Subcutaneous abdominal adipose tissue (tissue), 5 donors: Measurements from ENCODE around the gene POLK.
"Not testable (repeated sequence)": the region's sequence is repeated elsewhere in the genome, so short reads cannot be mapped to it uniquely, and the experiment has no call there.

ENCODE experiments used
- H3K27ac ChIP-seq: one replicate; pipeline ENCODE4 v1.7.0; 2013; ENCODE audit warnings: low read depth, mild to moderate bottlenecking, inconsistent platforms, low read length, moderate library complexity
- H3K27me3 ChIP-seq, 5 donors: one replicate each; pipeline ENCODE4 v1.7.0; 2013; ENCODE audit warnings: low read length in 5 of 5, inconsistent platforms in 1 of 5; ENCODE audit not compliant: control insufficient read depth in 5 of 5, insufficient read depth in 4 of 5
- H3K36me3 ChIP-seq, 5 donors: one replicate each; pipeline ENCODE4 v1.7.0; 2013; ENCODE audit warnings: low read length in 5 of 5; ENCODE audit not compliant: control insufficient read depth in 5 of 5, insufficient read depth in 5 of 5
- H3K4me1 ChIP-seq, 5 donors: one replicate each; pipeline ENCODE4 v1.7.0; 2013; ENCODE audit warnings: low read length in 5 of 5, mild to moderate bottlenecking in 3 of 5, moderate library complexity in 1 of 5; ENCODE audit not compliant: control insufficient read depth in 5 of 5, insufficient read depth in 5 of 5
- H3K4me3 ChIP-seq, 5 donors: one replicate each; pipeline ENCODE4 v1.7.0; 2013; ENCODE audit warnings: low read length in 5 of 5, low read depth in 1 of 5
- H3K9ac ChIP-seq, 5 donors: one replicate each; pipeline ENCODE4 v1.7.0; 2013; ENCODE audit warnings: low read length in 5 of 5, mild to moderate bottlenecking in 4 of 5, moderate library complexity in 3 of 5
- H3K9me3 ChIP-seq, 5 donors: one replicate each; pipeline ENCODE4 v1.7.0; 2013; ENCODE audit warnings: low read length in 5 of 5; ENCODE audit not compliant: control insufficient read depth in 5 of 5
- donor health status: healthy.
- donor health status: healthy.
- donor health status: healthy.
- donor health status: healthy.
- donor health status: healthy.

Gene POLK

GRCh38 chr5:75522025-75522424 lies 10.3 kb downstream of the POLK start:
- no peak overlapping the region for H3K4me3 ChIP-seq
- peaks cover 0 to 14% (median 12%) of the 10 kb centered on the region in 5 donors for H3K9me3 ChIP-seq
- H3K9ac ChIP-seq, result no peak overlapping the region
- no peaks in the 10 kb centered on the region for H3K27me3 ChIP-seq
- H3K4me1 ChIP-seq, result peaks cover 0 to 4% (median 0%) of the 10 kb centered on the region in 5 donors
- H3K27ac ChIP-seq, result no peak overlapping the region
- H3K36me3 ChIP-seq, result peaks cover 0 to 8% (median 0%) of the 10 kb centered on the region in 5 donors

- Histone ChIP-seq H3K36me3 (peaks cover 0 to 8% (median 0%) of the 10 kb centered on the region in 5 donors), H3K9me3 (peaks cover 0 to 14% (median 12%) of the 10 kb centered on the region in 5 donors), H3K9ac (no peak overlapping the region), H3K4me1 (peaks cover 0 to 4% (median 0%) of the 10 kb centered on the region in 5 donors), H3K4me3 (no peak overlapping the region), H3K27ac (no peak overlapping the region), H3K27me3 (no peaks in the 10 kb centered on the region)
Measured at GRCh38 chr5:75522542-75522941, 10.9 kb downstream of the POLK start.

- H3K4me3 ChIP-seq, result no peak overlapping the region
- H3K9ac ChIP-seq, result no peak overlapping the region
- H3K27ac ChIP-seq, result no peak overlapping the region
- no peaks in the 10 kb centered on the region for H3K27me3 ChIP-seq
- peaks cover 0 to 4% (median 0%) of the 10 kb centered on the region in 5 donors for H3K4me1 ChIP-seq
- peaks cover 0 to 8% (median 0%) of the 10 kb centered on the region in 5 donors for H3K36me3 ChIP-seq
- H3K9me3 ChIP-seq, result peaks cover 0 to 14% (median 12%) of the 10 kb centered on the region in 5 donors
Measured at GRCh38 chr5:75523275-75523674, 11.6 kb downstream of the POLK start.

GRCh38 chr5:75524071-75524470 lies 12.4 kb downstream of the POLK start:
- Histone ChIP-seq H3K27me3 (no peaks in the 10 kb centered on the region), H3K4me1 (peaks cover 0 to 4% (median 0%) of the 10 kb centered on the region in 5 donors), H3K27ac (no peak overlapping the region), H3K36me3 (peaks cover 0 to 8% (median 0%) of the 10 kb centered on the region in 5 donors), H3K9ac (peak overlapping the region in 1 of 5 donors; percentile 20), H3K9me3 (peaks cover 0 to 14% (median 12%) of the 10 kb centered on the region in 5 donors), H3K4me3 (no peak overlapping the region)

- no peak overlapping the region for H3K4me3 ChIP-seq
- H3K9ac ChIP-seq, result no peak overlapping the region
- no peak overlapping the region for H3K27ac ChIP-seq
- H3K27me3 ChIP-seq, result no peaks in the 10 kb centered on the region
- H3K4me1 ChIP-seq, result peaks cover 0 to 4% (median 0%) of the 10 kb centered on the region in 5 donors
- H3K36me3 ChIP-seq, result peaks cover 0 to 8% (median 0%) of the 10 kb centered on the region in 5 donors
- H3K9me3 ChIP-seq, result peaks cover 0 to 14% (median 12%) of the 10 kb centered on the region in 5 donors
Measured at GRCh38 chr5:75524591-75524990, 12.9 kb downstream of the POLK start.

- no peaks in the 10 kb centered on the region for H3K27me3 ChIP-seq
Measured at GRCh38 chr5:75525344-75525743, 13.7 kb downstream of the POLK start.

GRCh38 chr5:75526070-75526469 lies 14.4 kb downstream of the POLK start:
- Histone ChIP-seq H3K9ac (no peak overlapping the region), H3K9me3 (peaks cover 0 to 6% (median 5%) of the 10 kb centered on the region in 5 donors), H3K36me3 (peaks cover 0 to under 1% (median 0%) of the 10 kb centered on the region in 5 donors), H3K27me3 (no peaks in the 10 kb centered on the region), H3K4me3 (no peak overlapping the region), H3K4me1 (peaks cover 0 to 4% (median 0%) of the 10 kb centered on the region in 5 donors), H3K27ac (no peak overlapping the region)

More at GRCh38 chr5:75525344-75525743, 13.7 kb downstream of the POLK start:
- Histone ChIP-seq H3K4me1 (peaks cover 0 to 4% (median 0%) of the 10 kb centered on the region in 5 donors), H3K9ac (no peak overlapping the region), H3K9me3 (peaks cover 0 to 13% (median 10%) of the 10 kb centered on the region in 5 donors), H3K27ac (no peak overlapping the region), H3K4me3 (no peak overlapping the region), H3K36me3 (peaks cover 0 to 8% (median 0%) of the 10 kb centered on the region in 5 donors)

- Histone ChIP-seq H3K4me3 (no peak overlapping the region), H3K27me3 (no peaks in the 10 kb centered on the region), H3K4me1 (peaks cover 0 to 4% (median 0%) of the 10 kb centered on the region in 5 donors), H3K36me3 (no peaks in the 10 kb centered on the region), H3K9me3 (peaks cover 0 to 6% (median 0%) of the 10 kb centered on the region in 5 donors), H3K9ac (no peak overlapping the region), H3K27ac (no peak overlapping the region)
Measured at GRCh38 chr5:75529185-75529584, 17.5 kb downstream of the POLK start.

- peaks cover 0 to 9% (median 3%) of the 10 kb centered on the region in 5 donors for H3K36me3 ChIP-seq
- H3K9ac ChIP-seq, result no peak overlapping the region
- H3K4me1 ChIP-seq, result peaks cover 0 to 11% (median 10%) of the 10 kb centered on the region in 5 donors
- H3K27ac ChIP-seq, result no peak overlapping the region
- H3K27me3 ChIP-seq, result no peaks in the 10 kb centered on the region
- no peak overlapping the region for H3K4me3 ChIP-seq
- peaks cover 4 to 15% (median 8%) of the 10 kb centered on the region in 5 donors for H3K9me3 ChIP-seq
Measured at GRCh38 chr5:75532190-75532589, 20.5 kb downstream of the POLK start.

- peaks cover 0 to 11% (median 10%) of the 10 kb centered on the region in 5 donors for H3K4me1 ChIP-seq
Measured at GRCh38 chr5:75533716-75534115, 22.0 kb downstream of the POLK start.

More at GRCh38 chr5:75533716-75534115, 22.0 kb downstream of the POLK start:
- not testable (repeated sequence) for H3K27ac ChIP-seq, H3K36me3 ChIP-seq, H3K27me3 ChIP-seq, H3K4me3 ChIP-seq, H3K9ac ChIP-seq
- H3K9me3 ChIP-seq, result peaks cover 4 to 15% (median 8%) of the 10 kb centered on the region in 5 donors
